HUES6 (cell line): ENCODE data around the gene HAUS3.

Source experiments
- H3K27ac ChIP-seq: 2 replicates; pipeline ENCODE4 v1.7.0; 2013; ENCODE audit warnings: low read depth, mild to moderate bottlenecking, low read length, inconsistent platforms
- H3K27me3 ChIP-seq: 2 replicates; pipeline ENCODE4 v1.6.1; 2013; ENCODE audit warnings: low read length; ENCODE audit not compliant: control insufficient read depth, insufficient read depth
- H3K36me3 ChIP-seq: 2 replicates; pipeline ENCODE4 v1.6.1; 2013; ENCODE audit warnings: low read length; ENCODE audit not compliant: control insufficient read depth, insufficient read depth
- H3K4me1 ChIP-seq: 2 replicates; pipeline ENCODE4 v1.6.1; 2013; ENCODE audit warnings: low read length; ENCODE audit not compliant: control insufficient read depth, insufficient read depth
- H3K4me3 ChIP-seq: 2 replicates; pipeline ENCODE4 v1.5.1; 2013; ENCODE audit warnings: low read depth, low read length
- H3K9ac ChIP-seq: one replicate; pipeline ENCODE4 v1.6.1; 2013; ENCODE audit warnings: mild to moderate bottlenecking, low read length
- H3K9me3 ChIP-seq: 2 replicates; pipeline ENCODE4 v1.6.1; 2013; ENCODE audit warnings: low read depth, low read length; ENCODE audit not compliant: control insufficient read depth, insufficient read depth

HAUS3 gene

GRCh38 chr4:2248044-2248780 lies 6.3 kb upstream of the HAUS3 start:
- Histone ChIP-seq H3K4me1 (no peaks in the 10 kb centered on the region), H3K36me3 (peaks cover 14% of the 10 kb centered on the region), H3K27ac (no peak overlapping the region), H3K27me3 (peaks cover 3% of the 10 kb centered on the region; the same call in 1 of the 2 replicates), H3K4me3 (no peak overlapping the region), H3K9ac (peak overlapping the region; percentile 6), H3K9me3 (peaks cover 13% of the 10 kb centered on the region)

GRCh38 chr4:2247128-2248043 lies 5.5 kb upstream of the HAUS3 start:
- peaks cover 14% of the 10 kb centered on the region for H3K36me3 ChIP-seq
- H3K9me3 ChIP-seq = peaks cover 13% of the 10 kb centered on the region
- H3K27ac ChIP-seq = no peak overlapping the region
- no peak overlapping the region for H3K9ac ChIP-seq
- H3K4me1 ChIP-seq = no peaks in the 10 kb centered on the region
- no peak overlapping the region for H3K4me3 ChIP-seq
- peaks cover 3% of the 10 kb centered on the region; the same call in 1 of the 2 replicates for H3K27me3 ChIP-seq

DNA sequence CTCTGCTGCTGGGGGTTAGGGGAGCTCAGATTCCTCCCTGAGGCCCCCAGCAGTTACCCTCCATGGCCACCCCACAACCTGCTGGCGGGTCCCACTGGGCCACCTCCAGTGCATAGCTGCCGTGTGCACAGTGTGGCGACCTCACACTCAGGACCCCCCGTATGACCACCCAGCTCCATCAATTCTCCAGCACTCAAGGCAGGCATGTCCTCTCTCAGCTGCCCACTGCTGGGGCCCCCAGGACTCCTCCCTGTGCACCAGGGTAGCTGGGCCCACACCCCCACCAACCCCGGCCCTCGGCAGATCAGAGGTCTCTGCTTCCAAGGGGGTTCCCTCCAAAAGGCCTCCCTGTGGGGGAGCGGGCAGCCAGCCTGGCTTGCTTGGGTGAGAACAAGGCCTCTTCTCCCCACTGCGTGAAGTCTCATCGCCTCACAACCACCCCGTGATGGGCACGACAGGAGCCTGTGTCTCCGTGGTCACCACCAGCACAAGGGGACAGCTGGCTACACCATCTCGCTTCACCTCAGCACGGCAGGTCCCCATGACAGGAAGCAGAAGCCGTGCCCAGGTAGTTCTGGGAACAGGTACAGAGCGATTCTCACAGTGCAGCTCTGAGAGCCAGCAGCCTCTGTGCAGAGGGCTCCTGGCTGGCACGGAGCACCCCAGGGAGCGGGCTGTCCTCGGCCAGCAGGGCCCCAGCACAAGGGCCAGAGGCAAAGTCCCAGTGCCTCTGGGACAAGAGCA lies 4.6 kb upstream of the HAUS3 start:
- Histone ChIP-seq H3K27ac (no peak overlapping the region), H3K9ac (no peak overlapping the region), H3K36me3 (peaks cover 14% of the 10 kb centered on the region), H3K4me3 (no peak overlapping the region), H3K4me1 (no peaks in the 10 kb centered on the region), H3K27me3 (peaks cover 3% of the 10 kb centered on the region; the same call in 1 of the 2 replicates), H3K9me3 (peaks cover 13% of the 10 kb centered on the region)

DNA sequence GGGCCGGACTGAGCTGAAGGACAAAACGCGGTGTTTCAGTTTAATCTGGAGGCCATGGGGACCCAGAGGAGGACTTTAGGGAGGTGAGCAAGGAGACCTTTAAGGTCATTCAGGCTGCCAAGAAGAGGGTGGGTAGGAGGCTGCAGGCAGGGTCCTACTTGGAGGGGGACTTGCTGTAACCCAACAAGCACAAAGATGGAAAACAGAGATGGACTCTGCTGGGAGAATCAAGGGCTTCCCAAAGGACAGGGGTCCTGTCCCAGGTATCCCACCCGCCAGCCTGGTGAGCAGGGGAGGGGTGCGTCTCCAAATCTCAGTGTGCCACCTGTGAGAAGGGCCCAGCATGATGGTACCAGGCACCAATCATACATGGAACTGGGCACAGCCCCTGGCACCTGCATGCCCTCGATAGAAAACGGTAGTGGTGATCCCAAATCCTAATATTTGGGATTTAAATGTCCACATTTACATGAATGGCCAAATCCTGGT lies 3.9 kb upstream of the HAUS3 start:
- Histone ChIP-seq H3K9ac (no peak overlapping the region), H3K9me3 (peaks cover 13% of the 10 kb centered on the region), H3K4me1 (peaks cover 2% of the 10 kb centered on the region; the same call in 1 of the 2 replicates), H3K36me3 (peaks cover 14% of the 10 kb centered on the region), H3K27ac (no peak overlapping the region), H3K27me3 (peaks cover 3% of the 10 kb centered on the region; the same call in 1 of the 2 replicates), H3K4me3 (no peak overlapping the region)

- peaks cover 3% of the 10 kb centered on the region; the same call in 1 of the 2 replicates for H3K27me3 ChIP-seq
- peaks cover 13% of the 10 kb centered on the region for H3K9me3 ChIP-seq
- peaks cover 10% of the 10 kb centered on the region for H3K36me3 ChIP-seq
- no peak overlapping the region for H3K9ac ChIP-seq
- no peak overlapping the region for H3K27ac ChIP-seq
- peaks cover 9% of the 10 kb centered on the region; the same call in 1 of the 2 replicates for H3K4me1 ChIP-seq
- H3K4me3 ChIP-seq = no peak overlapping the region
These were observed 3.3 kb upstream of the HAUS3 start for GRCh38 chr4:2245057-2245786.

DNA sequence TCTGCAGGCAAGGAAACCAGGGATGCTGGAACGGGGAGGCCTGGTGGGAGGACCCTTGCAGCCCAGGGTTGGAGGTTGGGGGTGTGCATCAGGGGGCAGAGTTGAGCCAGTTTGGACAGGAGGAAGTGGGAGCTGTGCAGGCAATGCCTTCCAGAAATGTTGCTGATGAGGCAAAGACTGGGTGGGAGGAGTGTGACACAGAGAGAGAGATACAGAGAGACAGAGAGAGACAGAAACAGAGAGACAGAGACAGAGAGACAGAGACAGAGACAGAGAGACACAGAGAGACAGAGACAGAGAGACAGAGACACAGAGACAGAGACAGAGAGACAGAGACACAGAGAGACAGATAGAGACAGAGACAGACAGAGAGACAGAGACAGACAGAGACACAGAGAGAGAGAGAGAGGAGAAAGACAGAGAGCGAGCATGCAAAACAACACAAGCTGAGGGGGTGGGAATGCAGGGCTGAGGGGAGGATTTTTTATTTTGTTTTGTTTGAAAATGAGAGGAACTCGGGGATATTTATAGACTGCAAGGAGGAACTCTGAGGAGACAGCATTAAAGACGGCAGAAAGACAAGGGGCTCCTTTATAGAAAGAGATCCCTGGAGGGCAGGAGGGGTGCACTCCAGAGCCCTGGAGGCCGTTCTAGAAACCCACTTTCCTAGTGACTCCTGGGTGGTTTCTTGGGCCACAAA lies 1.9 kb upstream of the HAUS3 start:
- H3K27me3 ChIP-seq = peaks cover 3% of the 10 kb centered on the region; the same call in 1 of the 2 replicates
- no peak overlapping the region for H3K27ac ChIP-seq
- H3K36me3 ChIP-seq = 0 out of 2 replicates have a peak, but pooled peaks cover 9% of the 10 kb centered on the region
- no peak overlapping the region for H3K4me3 ChIP-seq
- no peak overlapping the region for H3K9ac ChIP-seq
- H3K4me1 ChIP-seq = peaks cover 14% of the 10 kb centered on the region; the same call in 1 of the 2 replicates
- H3K9me3 ChIP-seq = peaks cover 13% of the 10 kb centered on the region

- Histone ChIP-seq H3K9me3 (peaks cover 13% of the 10 kb centered on the region), H3K36me3 (peaks cover 20% of the 10 kb centered on the region), H3K27me3 (peaks cover 3% of the 10 kb centered on the region; the same call in 1 of the 2 replicates), H3K4me3 (peak overlapping the region; percentile 95), H3K9ac (peak overlapping the region; percentile 84), H3K4me1 (peaks cover 14% of the 10 kb centered on the region; the same call in 1 of the 2 replicates), H3K27ac (peak overlapping the region; percentile 49; the same call in 1 of the 2 replicates)
These were observed 918 bp downstream of the HAUS3 start for GRCh38 chr4:2241003-2241402.

DNA sequence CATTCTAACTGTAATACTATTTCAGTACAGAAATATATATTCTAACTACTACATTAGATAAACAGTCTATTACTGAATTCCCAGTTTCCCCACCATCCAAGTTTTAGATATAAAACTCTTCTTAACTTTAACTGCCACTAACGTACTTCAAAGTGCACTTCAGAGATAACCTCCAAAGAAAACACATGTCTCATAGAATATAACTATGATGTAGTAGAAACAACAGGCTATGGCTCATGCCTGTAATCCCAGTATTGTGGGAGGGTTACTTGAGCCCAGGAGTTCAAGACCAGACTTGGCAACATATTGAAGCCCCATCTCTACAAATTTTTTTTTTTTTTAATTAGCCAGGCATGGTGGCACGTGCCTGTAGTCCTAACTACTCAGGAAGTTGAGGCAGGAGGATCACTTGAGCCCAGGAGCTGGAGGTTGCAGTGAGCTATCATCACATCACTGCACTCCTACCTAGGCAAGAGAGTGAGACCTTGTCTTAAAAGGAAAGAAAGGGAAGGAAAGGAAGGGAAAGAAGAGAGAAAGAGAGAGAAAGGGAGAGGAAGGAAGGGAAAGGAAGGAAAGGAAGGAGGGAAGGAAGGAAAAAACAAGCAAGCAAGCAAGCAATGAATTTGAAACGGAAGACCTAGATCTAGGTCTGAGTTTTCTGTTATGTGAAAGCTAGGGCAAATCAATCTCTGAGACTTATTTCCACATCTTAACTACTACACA lies 4.8 kb downstream of the HAUS3 start:
- peaks cover 14% of the 10 kb centered on the region; the same call in 1 of the 2 replicates for H3K4me1 ChIP-seq
- no peaks in the 10 kb centered on the region for H3K27me3 ChIP-seq
- H3K27ac ChIP-seq = no peak overlapping the region
- no peak overlapping the region for H3K4me3 ChIP-seq
- H3K9me3 ChIP-seq = no peaks in the 10 kb centered on the region
- peaks cover 41% of the 10 kb centered on the region for H3K36me3 ChIP-seq
- H3K9ac ChIP-seq = no peak overlapping the region

DNA sequence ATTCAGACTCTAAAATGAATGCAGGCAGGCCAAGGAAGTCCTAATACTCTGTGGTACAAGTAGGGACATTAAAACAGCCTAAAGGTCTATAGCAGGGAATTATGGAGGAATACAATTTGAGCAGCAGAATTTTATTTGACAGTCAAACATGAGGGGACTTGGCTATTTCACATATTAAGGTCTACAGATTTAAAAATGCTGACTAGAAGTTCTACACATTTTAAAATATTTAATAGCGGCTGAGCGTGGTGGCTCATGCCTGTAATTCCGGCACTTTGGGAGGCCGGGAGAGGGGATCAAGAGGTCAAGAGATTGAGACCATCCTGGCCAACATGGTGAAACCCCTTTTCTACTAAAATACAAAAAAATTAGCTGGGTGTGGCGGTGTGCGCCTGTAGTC lies 10.8 kb downstream of the HAUS3 start:
- H3K27ac ChIP-seq = no peak overlapping the region

More for the DNA sequence above, 10.8 kb downstream of the HAUS3 start:
- Histone ChIP-seq H3K27me3 (no peaks in the 10 kb centered on the region), H3K9me3 (no peaks in the 10 kb centered on the region), H3K4me3 (no peak overlapping the region), H3K9ac (no peak overlapping the region), H3K4me1 (no peaks in the 10 kb centered on the region), H3K36me3 (peaks cover 22% of the 10 kb centered on the region)
